Loucy (cell line): Measurements from ENCODE around the gene BCAT1.

Source experiments
- H2AFZ ChIP-seq: fragments of 200-600 bp; sonication (generic); 2 replicates; pipeline ENCODE4 v1.6.0; 2016; ENCODE audit warnings: antibody characterized with exemption, mild to moderate bottlenecking, low read length, moderate library complexity
- H3F3A ChIP-seq: fragments of 200-600 bp; 2 replicates; pipeline ENCODE4 v1.6.0; 2016; ENCODE audit warnings: antibody characterized with exemption, low read depth, mild to moderate bottlenecking
- H3K27me3 ChIP-seq: fragments of 200-600 bp; sonication (generic); 2 replicates; pipeline ENCODE4 v1.6.1; 2014; ENCODE audit warnings: low read length, mild to moderate bottlenecking; ENCODE audit not compliant: insufficient read depth, poor library complexity, severe bottlenecking
- H3K36me3 ChIP-seq: fragments of 200-600 bp; sonication (generic); 2 replicates; pipeline ENCODE4 v1.6.1; 2016; ENCODE audit warnings: low read length; ENCODE audit not compliant: insufficient read depth
- H3K4me1 ChIP-seq: fragments of 200-600 bp; sonication (generic); 2 replicates; pipeline ENCODE4 v1.5.1; 2014; ENCODE audit warnings: low read length, mild to moderate bottlenecking; ENCODE audit not compliant: insufficient read depth, poor library complexity, severe bottlenecking
- H3K4me2 ChIP-seq: fragments of 200-600 bp; sonication (generic); 2 replicates; pipeline ENCODE4 v1.6.0; 2014; ENCODE audit warnings: antibody characterized with exemption, low read length, low read depth, mild to moderate bottlenecking; ENCODE audit not compliant: poor library complexity, severe bottlenecking
- H3K4me3 ChIP-seq: fragments of 200-600 bp; sonication (generic); 2 replicates; pipeline ENCODE4 v1.5.1; 2014; ENCODE audit warnings: low read length, mild to moderate bottlenecking, mixed read lengths; ENCODE audit not compliant: poor library complexity, severe bottlenecking
- H3K79me2 ChIP-seq: fragments of 200-600 bp; sonication (generic); 2 replicates; pipeline ENCODE4 v1.6.1; 2014; ENCODE audit warnings: low read length; ENCODE audit not compliant: insufficient read depth
- H3K9ac ChIP-seq: fragments of 200-600 bp; sonication (generic); 2 replicates; pipeline ENCODE4 v1.6.0; 2014; ENCODE audit warnings: mild to moderate bottlenecking, low read depth, low read length, moderate library complexity; ENCODE audit not compliant: poor library complexity, severe bottlenecking
- H3K9me2 ChIP-seq: fragments of 200-600 bp; sonication (generic); replicated peaks from 2 replicates; pipeline ENCODE4 v1.6.1; 2016; ENCODE audit warnings: low read depth, low read length, mixed read lengths
- H3K9me3 ChIP-seq: fragments of 200-600 bp; sonication (generic); 2 replicates; pipeline ENCODE4 v1.6.1; 2014; ENCODE audit warnings: mild to moderate bottlenecking, antibody characterized with exemption, low read length, low read depth; ENCODE audit not compliant: insufficient read depth
- H4K20me1 ChIP-seq: fragments of 200-600 bp; sonication (generic); 2 replicates; pipeline ENCODE4 v1.6.0; 2014; ENCODE audit warnings: antibody characterized with exemption, low read length, mild to moderate bottlenecking; ENCODE audit not compliant: insufficient read depth, poor library complexity, severe bottlenecking
- EZH2phosphoT487 ChIP-seq: fragments of 200-600 bp; IDR thresholded peaks from 2 replicates; pipeline ENCODE4 v1.6.1; 2018; ENCODE audit warnings: antibody characterized with exemption, mild to moderate bottlenecking, moderate library complexity, borderline replicate concordance
- TF ChIP-seq, protein P1 (sequence below): fragments of 200-600 bp; sonication (generic); conservative IDR thresholded peaks from 2 replicates; pipeline ENCODE4 v1.5.1; 2014; ENCODE audit warnings: mild to moderate bottlenecking, antibody characterized with exemption, low read length

The BCAT1 gene

GRCh38 chr12:24833513-24833912 lies 115.4 kb downstream of the BCAT1 start:
- no peaks in the 10 kb centered on the region for H3K4me1 ChIP-seq
- H3K9me2 ChIP-seq, result no peaks in the 10 kb centered on the region
- no peak for TF ChIP-seq EZH2phosphoT487
- TF ChIP-seq, protein P1, sequence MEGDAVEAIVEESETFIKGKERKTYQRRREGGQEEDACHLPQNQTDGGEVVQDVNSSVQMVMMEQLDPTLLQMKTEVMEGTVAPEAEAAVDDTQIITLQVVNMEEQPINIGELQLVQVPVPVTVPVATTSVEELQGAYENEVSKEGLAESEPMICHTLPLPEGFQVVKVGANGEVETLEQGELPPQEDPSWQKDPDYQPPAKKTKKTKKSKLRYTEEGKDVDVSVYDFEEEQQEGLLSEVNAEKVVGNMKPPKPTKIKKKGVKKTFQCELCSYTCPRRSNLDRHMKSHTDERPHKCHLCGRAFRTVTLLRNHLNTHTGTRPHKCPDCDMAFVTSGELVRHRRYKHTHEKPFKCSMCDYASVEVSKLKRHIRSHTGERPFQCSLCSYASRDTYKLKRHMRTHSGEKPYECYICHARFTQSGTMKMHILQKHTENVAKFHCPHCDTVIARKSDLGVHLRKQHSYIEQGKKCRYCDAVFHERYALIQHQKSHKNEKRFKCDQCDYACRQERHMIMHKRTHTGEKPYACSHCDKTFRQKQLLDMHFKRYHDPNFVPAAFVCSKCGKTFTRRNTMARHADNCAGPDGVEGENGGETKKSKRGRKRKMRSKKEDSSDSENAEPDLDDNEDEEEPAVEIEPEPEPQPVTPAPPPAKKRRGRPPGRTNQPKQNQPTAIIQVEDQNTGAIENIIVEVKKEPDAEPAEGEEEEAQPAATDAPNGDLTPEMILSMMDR, result no peak
- no peaks in the 10 kb centered on the region for H3K27me3 ChIP-seq
- no peak overlapping the region for H3K4me2 ChIP-seq
- peaks cover 58% of the 10 kb centered on the region for H3K36me3 ChIP-seq
- H3K79me2 ChIP-seq, result no peaks in the 10 kb centered on the region
- H3K9ac ChIP-seq, result no peak overlapping the region
- H2AFZ ChIP-seq, result no peak overlapping the region
- H3K4me3 ChIP-seq, result no peak overlapping the region
- no peaks in the 10 kb centered on the region for H4K20me1 ChIP-seq
- no peaks in the 10 kb centered on the region for H3F3A ChIP-seq
- no peaks in the 10 kb centered on the region for H3K9me3 ChIP-seq

- H3K79me2 ChIP-seq, result no peaks in the 10 kb centered on the region
- no peaks in the 10 kb centered on the region for H3F3A ChIP-seq
- no peak overlapping the region for H2AFZ ChIP-seq
- H3K4me3 ChIP-seq, result no peak overlapping the region
- no peaks in the 10 kb centered on the region for H3K27me3 ChIP-seq
- TF ChIP-seq, protein P1, result no peak
- TF ChIP-seq EZH2phosphoT487, result no peak
- no peaks in the 10 kb centered on the region for H3K4me1 ChIP-seq
- H3K9me3 ChIP-seq, result no peaks in the 10 kb centered on the region
- H3K9ac ChIP-seq, result no peak overlapping the region
- H3K36me3 ChIP-seq, result peaks cover 88% of the 10 kb centered on the region
- H3K9me2 ChIP-seq, result no peaks in the 10 kb centered on the region
- H3K4me2 ChIP-seq, result no peak overlapping the region
- H4K20me1 ChIP-seq, result no peaks in the 10 kb centered on the region
These were observed 124.9 kb downstream of the BCAT1 start for GRCh38 chr12:24823808-24824515.

- Histone ChIP-seq H3F3A (no peaks in the 10 kb centered on the region), H3K4me2 (no peak overlapping the region)
These were observed 126.6 kb downstream of the BCAT1 start for GRCh38 chr12:24822121-24822899.

More at GRCh38 chr12:24822121-24822899, 126.6 kb downstream of the BCAT1 start:
- H2AFZ ChIP-seq, result no peak overlapping the region
- no peaks in the 10 kb centered on the region for H3K27me3 ChIP-seq
- no peak for TF ChIP-seq EZH2phosphoT487
- TF ChIP-seq, protein P1, result no peak
- H3K9ac ChIP-seq, result no peak overlapping the region
- H4K20me1 ChIP-seq, result no peaks in the 10 kb centered on the region
- H3K9me2 ChIP-seq, result no peaks in the 10 kb centered on the region
- H3K36me3 ChIP-seq, result peaks cover 86% of the 10 kb centered on the region
- no peaks in the 10 kb centered on the region for H3K4me1 ChIP-seq
- H3K79me2 ChIP-seq, result no peaks in the 10 kb centered on the region
- no peak overlapping the region for H3K4me3 ChIP-seq
- no peaks in the 10 kb centered on the region for H3K9me3 ChIP-seq
